Neuronal stem cell (in vitro differentiated cells): ENCODE measurements around the gene PAM16.

Experiments used
- DNase-seq: peaks from one replicate; pipeline ENCODE4 v3.0.0-alpha.2; 2013; ENCODE audit warnings: low spot score
- H2AFZ ChIP-seq: one replicate; pipeline ENCODE4 v1.6.1; 2013; ENCODE audit warnings: mild to moderate bottlenecking, low read length, inconsistent platforms
- H2AK5ac ChIP-seq: 2 replicates; pipeline ENCODE4 v1.6.1; 2013; ENCODE audit warnings: low read depth, mild to moderate bottlenecking, inconsistent platforms, low read length, moderate library complexity, mixed read lengths
- H2BK120ac ChIP-seq: 2 replicates; pipeline ENCODE4 v1.6.1; 2013; ENCODE audit warnings: low read depth, mild to moderate bottlenecking, inconsistent platforms, low read length, moderate library complexity, mixed read lengths
- H2BK12ac ChIP-seq: one replicate; pipeline ENCODE4 v1.6.1; 2013; ENCODE audit warnings: low read length, inconsistent platforms
- H2BK15ac ChIP-seq: 2 replicates; pipeline ENCODE4 v1.6.1; 2013; ENCODE audit warnings: mild to moderate bottlenecking, low read length, inconsistent platforms, mixed read lengths
- H2BK5ac ChIP-seq: one replicate; pipeline ENCODE4 v1.6.1; 2013; ENCODE audit warnings: inconsistent platforms, mild to moderate bottlenecking, low read length, moderate library complexity
- H3K14ac ChIP-seq: one replicate; pipeline ENCODE4 v1.6.1; 2013; ENCODE audit warnings: low read length, inconsistent platforms
- H3K18ac ChIP-seq: 2 replicates; pipeline ENCODE4 v1.6.1; 2013; ENCODE audit warnings: low read length, inconsistent platforms
- H3K23ac ChIP-seq: 2 replicates; pipeline ENCODE4 v1.6.1; 2013; ENCODE audit warnings: low read depth, mild to moderate bottlenecking, mixed read lengths, low read length, inconsistent platforms; ENCODE audit not compliant: poor library complexity
- H3K27ac ChIP-seq: replicated peaks from 3 replicates; pipeline ENCODE4 v1.5.1; 2013; ENCODE audit warnings: low read length, inconsistent platforms
- H3K27me3 ChIP-seq, 3 experiments: 2 replicates each; pipeline ENCODE4 v1.6.1; 2013; ENCODE audit warnings: low read length in 3 of 3, mild to moderate bottlenecking in 2 of 3, inconsistent platforms in 1 of 3, low read depth in 1 of 3, mixed read lengths in 1 of 3, moderate library complexity in 1 of 3; ENCODE audit not compliant: control insufficient read depth in 3 of 3, insufficient read depth in 3 of 3
- H3K36me3 ChIP-seq, 2 donors: replicated peaks in 1 of 2; 2 replicates each; pipeline ENCODE4 v1.6.1; 2013; ENCODE audit warnings: low read length in 2 of 2; ENCODE audit not compliant: control insufficient read depth in 2 of 2, insufficient read depth in 2 of 2
- H3K4ac ChIP-seq: 2 replicates; pipeline ENCODE4 v1.6.1; 2013; ENCODE audit warnings: inconsistent platforms, mild to moderate bottlenecking, low read length, moderate library complexity
- H3K4me1 ChIP-seq, 2 donors: 1 replicate in 1 of 2; 2 replicates in 1 of 2; pipeline ENCODE4 v1.6.1; 2013; ENCODE audit warnings: low read length in 2 of 2, low read depth in 1 of 2; ENCODE audit not compliant: control insufficient read depth in 2 of 2, insufficient read depth in 1 of 2
- H3K4me2 ChIP-seq: one replicate; pipeline ENCODE4 v1.6.1; 2013; ENCODE audit warnings: mild to moderate bottlenecking, low read length, inconsistent platforms; ENCODE audit not compliant: insufficient read depth, poor library complexity, severe bottlenecking
- H3K4me3 ChIP-seq, 2 donors: 2 replicates each; pipeline ENCODE4 v1.5.1; 2013; ENCODE audit warnings: low read length in 2 of 2, mild to moderate bottlenecking in 2 of 2, inconsistent platforms in 1 of 2, moderate library complexity in 1 of 2
- H3K79me1 ChIP-seq: one replicate; pipeline ENCODE4 v1.6.1; 2013; ENCODE audit warnings: low read depth, mild to moderate bottlenecking, inconsistent platforms, low read length, moderate library complexity
- H3K9ac ChIP-seq: one replicate; pipeline ENCODE4 v1.6.1; 2013; ENCODE audit warnings: mild to moderate bottlenecking, low read depth, low read length, inconsistent platforms; ENCODE audit not compliant: poor library complexity
- H3K9me3 ChIP-seq, 2 donors: replicated peaks in 1 of 2; 2 replicates each; pipeline versions ENCODE3 to v1.6.1; 2013; ENCODE audit warnings: low read length in 2 of 2, mild to moderate bottlenecking in 2 of 2, inconsistent platforms in 1 of 2, low read depth in 1 of 2, mixed read lengths in 1 of 2, moderate library complexity in 1 of 2; ENCODE audit not compliant: control insufficient read depth in 2 of 2, insufficient read depth in 1 of 2
- H4K8ac ChIP-seq: one replicate; pipeline ENCODE4 v1.6.1; 2013; ENCODE audit warnings: low read depth, mild to moderate bottlenecking, inconsistent platforms, low read length, moderate library complexity
- H4K91ac ChIP-seq: one replicate; pipeline ENCODE4 v1.6.1; 2013; ENCODE audit warnings: low read length, low read depth, mild to moderate bottlenecking, inconsistent platforms; ENCODE audit not compliant: poor library complexity
- WGBS, 2 donors: extraction: QIAGEN DNeasy Blood & Tissue Kit; methylation state at CpG; one replicate each; pipeline ENCODE4 v1.1.7; 2013; ENCODE audit warnings: missing lambda C conversion rate in 2 of 2, mixed read lengths in 1 of 2; ENCODE audit not compliant: insufficient read length in 2 of 2, insufficient replicate concordance in 1 of 2; ENCODE audit errors: extremely low coverage in 2 of 2; 5-methylcytosine and 5-hydroxymethylcytosine counted together

PAM16 gene

GRCh38 chr16:4298761-4299522 lies 52.2 kb downstream of the PAM16 start:
- H3K79me1 ChIP-seq = no peaks in the 10 kb centered on the region
- H3K36me3 ChIP-seq = no peaks in the 10 kb centered on the region
- H3K4me1 ChIP-seq = peaks cover 12 to 17% of the 10 kb centered on the region in 2 donors
- H2BK120ac ChIP-seq = no peak overlapping the region
- no peak overlapping the region for H2BK5ac ChIP-seq
- WGBS, 2 donors = no CpG with 5 or more reads among the region's 15 CpGs
- H3K4me3 ChIP-seq = no peak overlapping the region
- H3K9me3 ChIP-seq = no peaks in the 10 kb centered on the region
- H2AK5ac ChIP-seq = no peak overlapping the region
- no peak overlapping the region for H2BK12ac ChIP-seq
- peak overlapping the region; percentile 82 for H2AFZ ChIP-seq
- no peak overlapping the region for H3K4me2 ChIP-seq
- H4K91ac ChIP-seq = no peak overlapping the region
- H3K23ac ChIP-seq = peak overlapping the region; percentile 23
- H3K14ac ChIP-seq = peak overlapping the region; percentile 56
- no peaks in the 10 kb centered on the region for H3K27me3 ChIP-seq
- H3K18ac ChIP-seq = peak overlapping the region; percentile 71
- H2BK15ac ChIP-seq = no peak overlapping the region
- H3K4ac ChIP-seq = no peak overlapping the region
- H3K27ac ChIP-seq = peak overlapping the region; percentile 35
- no peak overlapping the region for H3K9ac ChIP-seq
- H4K8ac ChIP-seq = no peak overlapping the region
- no peak for DNase-seq

GRCh38 chr16:4297480-4297879 lies 53.6 kb downstream of the PAM16 start:
- Histone ChIP-seq H2BK120ac (no peak overlapping the region), H2BK15ac (no peak overlapping the region), H2AFZ (no peak overlapping the region), H2BK5ac (peak overlapping the region; percentile 39), H3K27ac (no peak overlapping the region), H3K36me3 (no peaks in the 10 kb centered on the region), H3K27me3 (no peaks in the 10 kb centered on the region), H3K23ac (no peak overlapping the region), H3K9ac (peak overlapping the region; percentile 53), H2BK12ac (no peak overlapping the region), H3K4ac (no peak overlapping the region), H3K4me1 (peaks cover 17 to 22% of the 10 kb centered on the region in 2 donors), H3K18ac (no peak overlapping the region), H4K91ac (no peak overlapping the region), H2AK5ac (no peak overlapping the region), H4K8ac (no peak overlapping the region), H3K4me2 (no peak overlapping the region), H3K4me3 (no peak overlapping the region), H3K14ac (no peak overlapping the region), H3K9me3 (no peaks in the 10 kb centered on the region), H3K79me1 (no peaks in the 10 kb centered on the region)
- DNase-seq = no peak
- WGBS, 2 donors = no CpG with 5 or more reads among the region's 6 CpGs

- Histone ChIP-seq H3K4ac (no peak overlapping the region), H4K8ac (no peak overlapping the region), H2AFZ (no peak overlapping the region), H4K91ac (no peak overlapping the region), H3K9me3 (no peaks in the 10 kb centered on the region), H2BK120ac (no peak overlapping the region), H3K9ac (no peak overlapping the region), H2BK15ac (no peak overlapping the region), H3K4me2 (no peak overlapping the region), H3K4me3 (no peak overlapping the region), H2BK5ac (no peak overlapping the region), H2BK12ac (no peak overlapping the region), H3K14ac (no peak overlapping the region), H2AK5ac (no peak overlapping the region), H3K4me1 (peaks cover 21 to 25% of the 10 kb centered on the region in 2 donors), H3K18ac (no peak overlapping the region), H3K79me1 (no peaks in the 10 kb centered on the region), H3K27ac (no peak overlapping the region), H3K36me3 (no peaks in the 10 kb centered on the region), H3K23ac (no peak overlapping the region), H3K27me3 (no peaks in the 10 kb centered on the region)
- no peak for DNase-seq
- WGBS, 2 donors = no CpG with 5 or more reads among the region's 6 CpGs
Observed at GRCh38 chr16:4295581-4295980, 55.5 kb downstream of the PAM16 start.

- peak overlapping the region; percentile 86 for H2BK12ac ChIP-seq
- peak overlapping the region; percentile 86 for H2AFZ ChIP-seq
- peak overlapping the region; percentile 60 for H3K4me2 ChIP-seq
- H3K36me3 ChIP-seq = no peaks in the 10 kb centered on the region
- H3K4ac ChIP-seq = no peak overlapping the region
- H2BK5ac ChIP-seq = peak overlapping the region; percentile 24
- peak overlapping the region; percentile 96 for H2BK120ac ChIP-seq
- H4K8ac ChIP-seq = no peak overlapping the region
- H3K4me3 ChIP-seq = peak overlapping the region in 1 of 2 donors; percentile 31
- no peaks in the 10 kb centered on the region for H3K27me3 ChIP-seq
- peak overlapping the region; percentile 86 for H3K9ac ChIP-seq
- DNase-seq = no peak
- no peaks in the 10 kb centered on the region for H3K9me3 ChIP-seq
- WGBS, 2 donors = no CpG with 5 or more reads among the region's 20 CpGs
- no peaks in the 10 kb centered on the region for H3K79me1 ChIP-seq
- H3K23ac ChIP-seq = peak overlapping the region; percentile 44
- peak overlapping the region; percentile 17 for H3K14ac ChIP-seq
- H2AK5ac ChIP-seq = peak overlapping the region; percentile 94
- H3K18ac ChIP-seq = peak overlapping the region; percentile 97
- H3K4me1 ChIP-seq = peaks cover 20% of the 10 kb centered on the region in 2 donors
- peak overlapping the region; percentile 65 for H3K27ac ChIP-seq
- H2BK15ac ChIP-seq = peak overlapping the region; percentile 96
- H4K91ac ChIP-seq = peak overlapping the region; percentile 95
Observed at GRCh38 chr16:4293822-4294457, 57.2 kb downstream of the PAM16 start.
